ENCODE measurements around the gene RERE. TPM values are rescaled to one million over a fixed set of nuclear protein-coding genes. Genes with fewer than 3 reads are reported as not detected.
A peak's percentile ranks its signal among the peaks of the same experiment; 100 is the strongest.

Gene RERE
- total RNA-seq, 1 donor from 2014 or later: 124 TPM

DNA sequence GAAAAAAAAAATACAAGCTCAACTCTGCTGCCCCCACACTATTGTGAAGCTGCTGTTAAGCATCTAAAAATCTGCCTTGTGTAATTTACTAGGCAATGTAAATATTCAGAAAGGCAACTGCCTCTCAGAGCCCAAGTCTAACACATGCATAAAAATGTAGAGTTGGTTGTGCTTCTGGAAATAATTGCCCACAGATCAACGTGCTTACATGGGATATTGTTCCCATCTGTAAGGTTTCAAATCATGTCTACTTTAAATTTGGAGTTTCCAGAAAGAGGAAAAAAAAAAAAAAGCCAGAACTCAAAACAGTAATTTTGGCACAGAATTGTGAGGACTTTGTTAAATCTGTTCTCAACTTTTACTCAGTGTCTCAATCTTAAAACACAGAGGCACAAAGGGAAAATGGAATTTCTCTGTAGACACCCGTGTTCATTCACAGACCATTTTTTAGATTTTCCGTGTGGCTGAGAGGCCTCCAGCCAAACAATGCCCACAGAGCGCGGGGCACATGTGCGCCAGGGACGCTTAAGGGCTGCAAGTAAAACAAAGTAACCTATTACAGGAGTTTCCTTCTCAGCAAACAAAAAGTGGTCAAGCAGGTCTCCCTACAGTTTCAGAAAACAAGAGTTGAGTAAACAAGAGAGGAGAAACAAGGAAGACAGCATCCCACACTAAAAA, 115.5 kb downstream of the RERE start:
- Histone ChIP-seq H3K4me3 (ENCODE audit: insufficient read depth, low read depth, low read length) (peak overlapping the region; percentile 68), H2AFZ (ENCODE audit: low read depth, low read length) (no peak overlapping the region), H3K27me3 (ENCODE audit: insufficient read depth, low read length) (no peaks in the 10 kb centered on the region), H3K4me2 (ENCODE audit: low read length) (peak overlapping the region; percentile 83), H3K27ac (ENCODE audit: low read depth, low read length) (peak overlapping the region; percentile 59), H3K79me2 (ENCODE audit: insufficient read depth, low read length) (peaks cover 52% of the 10 kb centered on the region), H3K9ac (ENCODE audit: low read length) (peak overlapping the region; percentile 80), H3K4me1 (ENCODE audit: insufficient read depth, low read length) (peaks cover 24% of the 10 kb centered on the region), H3K36me3 (ENCODE audit: insufficient read depth, low read length) (no peaks in the 10 kb centered on the region), H3K9me3 (ENCODE audit: insufficient read depth, low read depth, low read length) (no peaks in the 10 kb centered on the region), H4K20me1 (ENCODE audit: insufficient read depth, low read length) (peaks cover 44% of the 10 kb centered on the region)
- DNase-seq (ENCODE audit: low read depth) (no peak), FAIRE-seq (no peak)
- Mint-ChIP-seq H3K4me1 (ENCODE audit: low read depth, unreplicated experiment) (peaks cover 38% of the 10 kb centered on the region), H3K36me3 (ENCODE audit: low read depth, unreplicated experiment) (peaks cover 4% of the 10 kb centered on the region), H3K4me3 (ENCODE audit: unreplicated experiment) (peak overlapping the region; percentile 93), H3K27ac (ENCODE audit: unreplicated experiment) (peak overlapping the region; percentile 94), H3K27me3 (ENCODE audit: low read depth, unreplicated experiment) (no peaks in the 10 kb centered on the region), H3K9me3 (ENCODE audit: unreplicated experiment) (no peaks in the 10 kb centered on the region)
- TF ChIP-seq, protein P1, sequence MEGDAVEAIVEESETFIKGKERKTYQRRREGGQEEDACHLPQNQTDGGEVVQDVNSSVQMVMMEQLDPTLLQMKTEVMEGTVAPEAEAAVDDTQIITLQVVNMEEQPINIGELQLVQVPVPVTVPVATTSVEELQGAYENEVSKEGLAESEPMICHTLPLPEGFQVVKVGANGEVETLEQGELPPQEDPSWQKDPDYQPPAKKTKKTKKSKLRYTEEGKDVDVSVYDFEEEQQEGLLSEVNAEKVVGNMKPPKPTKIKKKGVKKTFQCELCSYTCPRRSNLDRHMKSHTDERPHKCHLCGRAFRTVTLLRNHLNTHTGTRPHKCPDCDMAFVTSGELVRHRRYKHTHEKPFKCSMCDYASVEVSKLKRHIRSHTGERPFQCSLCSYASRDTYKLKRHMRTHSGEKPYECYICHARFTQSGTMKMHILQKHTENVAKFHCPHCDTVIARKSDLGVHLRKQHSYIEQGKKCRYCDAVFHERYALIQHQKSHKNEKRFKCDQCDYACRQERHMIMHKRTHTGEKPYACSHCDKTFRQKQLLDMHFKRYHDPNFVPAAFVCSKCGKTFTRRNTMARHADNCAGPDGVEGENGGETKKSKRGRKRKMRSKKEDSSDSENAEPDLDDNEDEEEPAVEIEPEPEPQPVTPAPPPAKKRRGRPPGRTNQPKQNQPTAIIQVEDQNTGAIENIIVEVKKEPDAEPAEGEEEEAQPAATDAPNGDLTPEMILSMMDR (IDR thresholded peaks at IDR 0.05; ENCODE audit: insufficient read depth, low read depth, low read length): no peak
- TF ChIP-seq EZH2 (IDR thresholded peaks at IDR 0.05; ENCODE audit: insufficient read depth, low read length): no peak

DNA sequence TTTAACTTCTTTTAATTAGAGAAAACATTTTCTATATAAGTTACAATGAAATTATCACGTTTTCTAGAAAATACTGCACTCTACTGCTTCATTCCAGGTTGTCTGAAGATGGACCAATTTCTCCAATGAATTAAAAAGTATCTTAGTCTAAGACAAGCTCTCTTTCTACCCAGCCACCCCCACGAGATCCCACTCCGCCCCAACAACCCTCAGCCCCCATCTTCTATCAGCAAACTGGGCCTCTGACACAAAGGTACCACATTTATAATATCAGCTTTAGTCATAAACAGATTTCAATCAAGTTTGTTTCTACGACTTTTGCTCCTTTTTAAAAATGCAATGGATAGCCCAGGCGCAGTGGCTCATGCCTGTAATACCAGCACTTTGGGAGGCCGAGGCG, 117.8 kb downstream of the RERE start:
- H3K79me2 ChIP-seq (ENCODE audit: insufficient read depth, low read length): peaks cover 71% of the 10 kb centered on the region
- Mint-ChIP-seq H3K4me1 (ENCODE audit: low read depth, unreplicated experiment) (peaks cover 31% of the 10 kb centered on the region), H3K27me3 (ENCODE audit: low read depth, unreplicated experiment) (no peaks in the 10 kb centered on the region), H3K9me3 (ENCODE audit: unreplicated experiment) (no peaks in the 10 kb centered on the region), H3K4me3 (ENCODE audit: unreplicated experiment) (no peak overlapping the region), H3K36me3 (ENCODE audit: low read depth, unreplicated experiment) (peaks cover 1% of the 10 kb centered on the region), H3K27ac (ENCODE audit: unreplicated experiment) (peak overlapping the region; percentile 78)
- no peaks in the 10 kb centered on the region for H3K27me3 ChIP-seq (ENCODE audit: insufficient read depth, low read length)
- H3K27ac ChIP-seq (ENCODE audit: low read depth, low read length): no peak overlapping the region
- H2AFZ ChIP-seq (ENCODE audit: low read depth, low read length): no peak overlapping the region
- peaks cover 23% of the 10 kb centered on the region for H3K4me1 ChIP-seq (ENCODE audit: insufficient read depth, low read length)
- H3K9me3 ChIP-seq (ENCODE audit: insufficient read depth, low read depth, low read length): no peaks in the 10 kb centered on the region
- peaks cover 48% of the 10 kb centered on the region for H4K20me1 ChIP-seq (ENCODE audit: insufficient read depth, low read length)
- no peak overlapping the region for H3K4me3 ChIP-seq (ENCODE audit: insufficient read depth, low read depth, low read length)
- FAIRE-seq (no peak), DNase-seq (ENCODE audit: low read depth) (no peak)
- TF ChIP-seq, protein P1 (IDR thresholded peaks at IDR 0.05; ENCODE audit: insufficient read depth, low read depth, low read length): no peak
- TF ChIP-seq EZH2 (IDR thresholded peaks at IDR 0.05; ENCODE audit: insufficient read depth, low read length): no peak
- no peaks in the 10 kb centered on the region for H3K36me3 ChIP-seq (ENCODE audit: insufficient read depth, low read length)
- no peak overlapping the region for H3K4me2 ChIP-seq (ENCODE audit: low read length)
- H3K9ac ChIP-seq (ENCODE audit: low read length): no peak overlapping the region

DNA sequence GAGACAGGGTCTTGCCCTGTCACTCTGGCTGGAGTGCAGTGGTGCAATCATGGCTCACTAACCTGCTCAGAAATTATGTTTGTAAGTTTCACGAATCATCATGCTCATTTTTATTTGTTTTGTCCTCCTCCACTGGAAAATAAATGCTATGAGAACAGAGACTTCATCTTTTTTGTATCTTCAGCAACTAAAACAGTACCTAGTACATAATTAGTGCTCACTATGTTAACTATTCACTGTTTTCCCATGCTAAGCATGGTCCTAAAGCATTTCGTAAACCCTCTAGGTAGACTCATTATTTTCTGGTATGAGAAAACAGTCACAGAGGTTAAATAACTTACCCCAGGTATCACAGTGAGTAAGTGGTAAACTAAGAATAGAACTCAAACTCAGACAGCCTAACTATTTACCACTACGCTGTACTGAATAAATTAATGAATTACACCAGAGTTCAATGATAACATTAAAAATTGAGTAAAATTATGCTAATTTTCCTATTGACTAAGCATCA, 118.4 kb downstream of the RERE start:
- Histone ChIP-seq H3K36me3 (ENCODE audit: insufficient read depth, low read length) (no peaks in the 10 kb centered on the region), H4K20me1 (ENCODE audit: insufficient read depth, low read length) (peaks cover 50% of the 10 kb centered on the region), H2AFZ (ENCODE audit: low read depth, low read length) (no peak overlapping the region), H3K9ac (ENCODE audit: low read length) (no peak overlapping the region), H3K4me2 (ENCODE audit: low read length) (no peak overlapping the region), H3K27ac (ENCODE audit: low read depth, low read length) (no peak overlapping the region), H3K4me1 (ENCODE audit: insufficient read depth, low read length) (peaks cover 22% of the 10 kb centered on the region), H3K79me2 (ENCODE audit: insufficient read depth, low read length) (peaks cover 78% of the 10 kb centered on the region), H3K27me3 (ENCODE audit: insufficient read depth, low read length) (no peaks in the 10 kb centered on the region), H3K9me3 (ENCODE audit: insufficient read depth, low read depth, low read length) (no peaks in the 10 kb centered on the region), H3K4me3 (ENCODE audit: insufficient read depth, low read depth, low read length) (no peak overlapping the region)
- FAIRE-seq (no peak), DNase-seq (ENCODE audit: low read depth) (no peak)
- Mint-ChIP-seq H3K27ac (ENCODE audit: unreplicated experiment) (no peak overlapping the region), H3K4me3 (ENCODE audit: unreplicated experiment) (peak overlapping the region; percentile 1), H3K9me3 (ENCODE audit: unreplicated experiment) (no peaks in the 10 kb centered on the region), H3K36me3 (ENCODE audit: low read depth, unreplicated experiment) (peaks cover 1% of the 10 kb centered on the region), H3K4me1 (ENCODE audit: low read depth, unreplicated experiment) (peaks cover 33% of the 10 kb centered on the region), H3K27me3 (ENCODE audit: low read depth, unreplicated experiment) (no peaks in the 10 kb centered on the region)
- TF ChIP-seq, protein P1 (IDR thresholded peaks at IDR 0.05; ENCODE audit: insufficient read depth, low read depth, low read length): no peak
- no peak for TF ChIP-seq EZH2 (IDR thresholded peaks at IDR 0.05; ENCODE audit: insufficient read depth, low read length)
